HG03039 (cell line): ENCODE measurements around the gene AEBP1.
"Not testable (repeated sequence)": the region's sequence is repeated elsewhere in the genome, so short reads cannot be mapped to it uniquely, and the experiment has no call there.

Experiments used
- ATAC-seq: cut with Tn5 transposase; IDR thresholded peaks from one replicate; pipeline ENCODE4 v1.9.1; 2021; ENCODE audit warnings: mild to moderate bottlenecking, moderate library complexity; ENCODE audit not compliant: unreplicated experiment

Gene AEBP1

GRCh38 chr7:44116789-44117666 is 12.9 kb downstream of the AEBP1 start:
- ATAC-seq = no peak

GRCh38 chr7:44117801-44118429 is 13.8 kb downstream of the AEBP1 start:
- ATAC-seq = no peak

GRCh38 chr7:44119829-44120380 is 15.8 kb downstream of the AEBP1 start:
- ATAC-seq = no peak

DNA sequence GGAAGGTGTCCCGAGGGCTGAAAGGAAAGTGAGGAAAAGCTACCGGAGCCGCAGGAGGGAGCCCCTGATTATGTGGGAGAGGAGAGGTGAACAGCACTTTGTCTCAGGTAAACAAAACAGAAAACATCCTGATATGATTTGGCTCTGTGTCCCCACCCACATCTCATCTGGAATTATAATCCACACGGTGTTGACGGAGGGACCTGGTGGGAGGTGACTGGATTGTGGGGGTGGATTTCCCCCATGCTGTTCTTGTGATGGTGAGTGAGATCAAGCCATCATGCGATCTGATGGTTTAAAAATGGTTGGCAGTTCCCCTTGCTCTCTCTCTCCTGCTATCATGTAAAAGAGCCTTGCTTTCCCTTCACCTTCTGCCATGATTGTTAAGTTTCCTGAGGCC is 16.2 kb downstream of the AEBP1 start:
- ATAC-seq = no peak

DNA sequence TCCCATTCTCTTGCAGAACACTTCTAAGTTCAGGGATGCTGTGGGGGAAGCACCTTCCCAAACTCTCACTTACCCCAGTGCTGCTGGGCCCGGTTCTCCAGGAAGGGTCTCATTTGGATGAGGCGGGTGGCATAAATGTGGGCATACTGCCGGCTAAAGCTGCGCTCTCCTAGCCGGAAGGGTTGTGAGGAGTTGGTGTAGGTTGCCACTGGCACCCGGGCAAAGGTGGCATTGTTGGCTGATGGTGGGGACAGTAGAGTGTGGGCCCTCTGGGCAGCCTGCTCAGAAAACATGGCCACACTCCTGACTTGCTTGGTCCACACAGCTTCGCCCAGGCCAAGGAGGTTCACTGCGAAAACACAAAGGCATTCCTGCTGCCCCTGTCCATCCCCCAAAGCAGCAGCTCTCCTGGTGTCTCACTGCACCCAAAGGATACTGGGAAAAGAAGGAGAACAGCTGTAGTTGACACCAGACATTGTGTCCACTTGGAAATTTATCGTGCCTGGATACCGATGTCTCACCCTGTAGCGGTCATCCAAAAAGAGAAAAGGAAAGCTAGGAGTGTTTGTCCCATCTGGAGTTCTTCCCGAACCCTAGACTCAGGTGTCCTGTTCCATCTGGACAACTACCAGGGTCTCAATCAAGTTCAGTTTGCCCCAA is 17.7 kb downstream of the AEBP1 start:
- ATAC-seq = no peak

GRCh38 chr7:44122529-44122928 is 18.4 kb downstream of the AEBP1 start:
- no peak for ATAC-seq

- ATAC-seq = peak; percentile 98
Measured at GRCh38 chr7:44123190-44124003, 19.3 kb downstream of the AEBP1 start, which contains the start of gene POLD2. POLD2 (minus strand) TSS chr7:44123548; CDS start chr7:44122053, 1,495 bp downstream.

DNA sequence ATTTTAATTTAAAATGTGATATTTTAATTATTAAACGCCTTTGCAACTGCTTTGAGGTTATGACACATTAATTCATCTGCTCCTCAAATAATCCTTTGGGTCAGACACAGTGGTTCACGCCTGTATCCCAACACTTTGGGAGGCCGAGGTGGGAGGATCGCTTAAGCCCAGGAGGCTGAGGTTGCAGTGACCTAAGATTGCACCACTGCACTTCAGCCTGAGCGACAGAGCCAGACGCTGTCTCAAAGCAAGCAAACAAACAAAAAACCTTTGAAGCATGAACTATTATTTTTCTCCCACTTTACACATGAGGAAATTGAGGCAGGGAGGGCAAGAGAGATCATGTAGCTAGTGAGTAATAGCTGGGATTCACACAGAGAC is 20.7 kb downstream of the AEBP1 start:
- ATAC-seq = no peak

GRCh38 chr7:44126574-44126973 is 22.4 kb downstream of the AEBP1 start:
- ATAC-seq = not testable (repeated sequence)

GRCh38 chr7:44127161-44127560 is 23.0 kb downstream of the AEBP1 start:
- no peak for ATAC-seq

GRCh38 chr7:44128721-44129582 is 24.8 kb downstream of the AEBP1 start:
- no peak for ATAC-seq

GRCh38 chr7:44131173-44132029 is 27.3 kb downstream of the AEBP1 start:
- ATAC-seq = no peak

GRCh38 chr7:44132039-44132438 is 27.9 kb downstream of the AEBP1 start:
- no peak for ATAC-seq

DNA sequence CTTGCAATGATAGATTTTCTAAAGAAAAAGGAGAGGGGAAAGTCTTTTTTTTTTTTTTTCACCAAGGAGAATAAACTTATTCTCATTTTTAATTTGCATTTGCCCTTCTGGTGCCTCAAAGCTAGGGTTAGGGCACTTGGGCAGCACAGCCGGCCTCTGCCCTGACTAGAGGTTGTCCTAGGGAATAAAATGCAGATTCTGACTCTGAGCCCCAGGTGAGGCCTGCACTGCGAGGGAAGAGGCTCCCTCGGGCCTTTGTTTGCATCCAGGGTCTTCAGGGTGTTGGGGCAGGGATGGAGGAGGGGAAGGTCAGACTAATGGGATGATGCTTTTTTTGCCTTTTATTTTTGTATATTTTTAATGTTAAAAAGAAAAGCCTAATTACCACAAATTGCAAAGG is 29.1 kb downstream of the AEBP1 start:
- ATAC-seq = no peak

DNA sequence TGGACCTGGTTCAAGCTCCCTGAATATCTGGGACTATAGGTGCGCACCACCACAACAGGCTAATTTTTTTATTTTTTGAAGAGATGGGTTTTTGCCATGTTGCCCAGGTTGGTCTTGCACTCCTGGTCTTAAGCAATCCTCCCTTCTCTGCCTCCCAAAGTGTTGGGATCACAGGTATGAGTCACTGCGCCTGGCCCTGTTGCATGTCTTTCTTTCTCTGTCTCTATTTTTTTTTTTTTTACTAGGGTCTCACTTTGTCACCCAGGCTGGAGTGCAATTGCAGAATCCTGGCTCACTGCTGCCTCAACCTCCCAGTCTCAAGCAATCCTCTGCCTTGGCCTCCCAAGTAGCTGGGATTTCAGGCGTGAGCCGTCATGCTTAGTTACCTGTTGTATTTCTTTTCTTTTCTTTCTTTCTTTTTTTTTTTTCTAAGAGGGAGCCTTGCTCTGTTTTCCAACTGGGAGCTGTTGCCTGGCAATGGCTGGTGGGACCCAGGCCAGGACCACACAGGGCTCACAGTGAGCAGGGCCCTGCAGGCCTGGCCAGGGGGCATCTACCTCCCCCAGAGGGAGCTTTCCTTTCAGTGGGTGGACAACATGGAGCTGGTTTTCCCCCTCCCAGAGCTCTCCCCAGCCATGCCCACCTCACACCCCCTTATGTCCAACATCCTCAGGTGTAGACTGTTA is 30.9 kb downstream of the AEBP1 start:
- ATAC-seq = no peak

GRCh38 chr7:44136731-44137130 is 32.6 kb downstream of the AEBP1 start:
- ATAC-seq = no peak

DNA sequence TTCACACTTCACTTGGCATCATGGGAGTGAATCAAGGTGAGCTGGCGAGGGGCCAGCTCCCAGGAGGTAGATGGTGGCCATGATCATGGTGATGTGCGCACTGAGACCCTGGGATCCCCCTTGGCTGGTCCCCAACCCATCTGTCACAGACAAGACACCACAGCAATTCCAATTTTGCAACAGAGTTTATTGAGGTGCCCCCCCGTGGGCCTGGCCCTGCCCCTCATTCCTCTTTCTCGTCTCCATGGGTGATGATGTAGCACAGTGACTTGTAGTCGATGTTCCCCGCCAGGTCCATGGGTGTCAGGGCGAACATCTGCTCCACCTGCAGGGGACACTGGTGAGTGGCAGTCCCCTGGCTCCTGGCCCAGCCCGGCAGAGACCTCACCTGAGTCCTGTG is 34.6 kb downstream of the AEBP1 start:
- no peak for ATAC-seq

DNA sequence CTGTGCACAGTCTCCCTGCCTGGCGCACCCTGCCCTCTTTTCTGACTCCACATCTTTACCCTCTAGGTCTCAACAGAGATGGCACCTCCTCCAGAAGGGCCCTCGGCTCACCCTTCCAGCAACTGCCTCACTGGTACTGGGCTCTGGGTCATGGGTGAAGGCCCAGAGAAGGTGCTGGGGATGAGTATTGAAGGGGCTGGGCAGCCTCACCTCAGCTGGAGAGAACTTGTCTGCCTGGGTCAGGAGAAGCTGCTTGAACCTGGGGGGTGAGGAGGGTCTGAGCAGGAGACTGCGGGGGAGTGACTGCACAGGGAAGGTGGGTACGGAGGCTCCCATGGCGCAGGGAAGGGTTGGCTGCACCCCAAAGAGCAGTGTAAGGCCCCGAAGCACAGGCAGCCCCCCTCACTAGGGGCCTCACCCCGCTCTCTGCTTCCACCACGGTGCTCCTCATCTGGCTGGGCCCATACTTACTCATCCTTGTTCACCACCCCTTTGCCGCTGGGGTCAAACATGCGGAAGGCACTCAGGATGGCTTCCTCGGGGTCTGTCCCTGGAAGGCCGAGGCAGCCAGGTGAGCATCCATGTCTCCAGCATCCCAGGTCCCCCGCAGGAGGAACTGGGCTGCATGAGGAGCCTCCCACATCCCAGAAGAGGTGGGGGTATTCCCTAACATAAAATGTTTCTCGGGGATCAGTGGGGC is 35.3 kb downstream of the AEBP1 start:
- ATAC-seq = no peak
